AG04450 (cell line): ENCODE data around the gene B3GNT5. TPM values are rescaled to one million over a fixed set of nuclear protein-coding genes. Genes with fewer than 3 reads are reported as not detected.

Experiments
- CTCF ChIA-PET: fragments of 300-600, 350-600 bp; formaldehyde crosslinking; extraction: SDS; loops from one replicate; lab custom pipeline; 2022; ENCODE audit warnings: antibody characterized with exemption, inconsistent platforms; lab: Charles Lee
- POLR2A ChIA-PET: fragments of 350-600 bp; formaldehyde crosslinking; extraction: SDS; loops from one replicate; lab custom pipeline; 2021; ENCODE audit warnings: antibody characterized with exemption, inconsistent platforms; lab: Yijun Ruan, JAX
- DNase-seq: peaks from one replicate; pipeline ENCODE4 v3.0.0-alpha.2; 2011; ENCODE audit warnings: low read depth, low spot score
- H3K27ac ChIP-seq: one replicate; pipeline ENCODE4 v1.5.1; 2012; ENCODE audit warnings: low read depth, low read length, control low read depth
- H3K27me3 ChIP-seq: one replicate; pipeline ENCODE4 v1.6.0; 2012; ENCODE audit warnings: low read length; ENCODE audit not compliant: control insufficient read depth, insufficient read depth
- H3K4me3 ChIP-seq: 2 replicates; pipeline ENCODE4 v1.5.1; 2011; ENCODE audit warnings: mild to moderate bottlenecking, low read depth, low read length, control low read depth
- H3K9me3 ChIP-seq: 2 replicates; pipeline ENCODE4 v1.5.1; 2012; ENCODE audit warnings: low read length; ENCODE audit not compliant: control insufficient read depth, insufficient read depth
- polyA plus RNA-seq: library from polyadenylated mRNA; depleted of rRNA; stranded (reverse); fragments of >200 nt; gene quantifications from 2 replicates; pipeline ENCODE4 v1.2.3, GENCODE V29; 2011
- TF ChIP-seq, protein P1 (sequence below): IDR thresholded peaks from 2 replicates; pipeline ENCODE4 v1.5.1; 2011; ENCODE audit warnings: low read depth, low read length, control low read depth, inconsistent platforms

Gene B3GNT5
- polyA plus RNA-seq, 1 experiment: 2.9 TPM

DNA sequence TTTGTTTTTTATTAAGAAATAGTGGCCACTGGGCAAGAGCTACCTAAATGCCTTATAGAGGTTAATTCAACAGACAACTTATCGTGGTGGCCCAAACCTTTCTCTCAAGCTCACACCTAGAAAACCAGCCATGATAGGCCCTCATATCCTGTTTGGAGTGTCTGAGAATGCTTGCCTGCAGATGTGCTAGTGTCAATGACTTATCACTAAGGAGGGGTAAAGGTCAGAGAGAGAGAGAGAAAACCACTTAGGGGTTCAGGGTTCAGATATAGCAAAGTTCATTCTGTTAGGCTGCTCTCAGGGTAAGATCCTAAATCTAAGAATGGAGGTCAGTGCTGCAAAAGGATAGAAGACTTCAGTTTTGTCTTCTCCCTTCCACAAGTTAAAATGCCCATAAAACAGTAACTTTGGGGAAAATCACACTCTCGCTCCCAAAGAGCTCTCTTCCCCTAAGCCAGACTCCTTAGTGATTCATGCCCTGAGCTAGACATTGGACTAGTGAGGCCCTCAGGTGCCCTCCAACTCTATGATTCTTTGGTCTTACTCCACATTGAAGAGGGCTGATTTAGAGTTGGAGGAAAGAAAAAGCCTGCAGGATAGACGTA, 30.3 kb upstream of the B3GNT5 start:
- no peak for DNase-seq

DNA sequence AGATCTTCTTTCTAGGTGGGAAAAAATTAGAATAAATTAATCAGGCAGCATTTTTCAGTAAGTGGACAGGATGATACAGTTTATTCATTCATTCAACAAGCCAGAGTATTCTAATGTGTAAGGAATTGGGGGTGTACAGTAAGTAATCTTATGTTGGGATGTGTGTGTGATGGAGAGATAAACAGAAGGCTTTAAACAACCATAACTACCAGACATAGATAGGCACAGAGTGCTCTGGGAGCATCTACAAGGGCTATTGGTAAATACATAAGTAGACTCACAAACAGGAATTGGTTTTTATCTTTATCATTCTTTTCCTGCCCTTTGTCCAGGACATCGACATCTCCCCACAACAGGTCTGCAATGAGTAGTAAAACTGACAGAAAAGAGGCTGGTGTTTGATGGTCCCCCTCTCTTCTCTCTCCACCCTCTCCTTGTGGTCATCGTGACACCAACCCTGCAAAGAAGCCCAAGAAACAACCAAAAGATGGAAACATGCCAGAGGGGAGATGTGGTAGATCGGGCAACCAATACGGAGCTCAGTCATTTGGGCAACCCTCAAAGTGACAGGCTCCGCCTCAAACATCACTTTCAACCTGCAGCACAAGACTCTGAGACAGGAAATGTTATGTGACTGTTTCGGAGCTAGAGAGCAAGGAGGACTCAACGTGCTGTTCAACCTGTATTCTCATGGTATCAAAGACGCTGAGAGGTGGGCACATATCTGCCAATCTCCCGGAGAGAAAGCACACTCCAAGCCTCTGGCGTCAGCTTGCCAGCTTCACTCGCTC, 28.7 kb upstream of the B3GNT5 start:
- H3K4me3 ChIP-seq: no peak overlapping the region
- POLR2A ChIA-PET: no interaction called here
- CTCF ChIA-PET: no interaction called here
- peaks cover 7% of the 10 kb centered on the region for H3K27me3 ChIP-seq
- no peaks in the 10 kb centered on the region for H3K9me3 ChIP-seq
- DNase-seq: no peak
- TF ChIP-seq, protein P1, sequence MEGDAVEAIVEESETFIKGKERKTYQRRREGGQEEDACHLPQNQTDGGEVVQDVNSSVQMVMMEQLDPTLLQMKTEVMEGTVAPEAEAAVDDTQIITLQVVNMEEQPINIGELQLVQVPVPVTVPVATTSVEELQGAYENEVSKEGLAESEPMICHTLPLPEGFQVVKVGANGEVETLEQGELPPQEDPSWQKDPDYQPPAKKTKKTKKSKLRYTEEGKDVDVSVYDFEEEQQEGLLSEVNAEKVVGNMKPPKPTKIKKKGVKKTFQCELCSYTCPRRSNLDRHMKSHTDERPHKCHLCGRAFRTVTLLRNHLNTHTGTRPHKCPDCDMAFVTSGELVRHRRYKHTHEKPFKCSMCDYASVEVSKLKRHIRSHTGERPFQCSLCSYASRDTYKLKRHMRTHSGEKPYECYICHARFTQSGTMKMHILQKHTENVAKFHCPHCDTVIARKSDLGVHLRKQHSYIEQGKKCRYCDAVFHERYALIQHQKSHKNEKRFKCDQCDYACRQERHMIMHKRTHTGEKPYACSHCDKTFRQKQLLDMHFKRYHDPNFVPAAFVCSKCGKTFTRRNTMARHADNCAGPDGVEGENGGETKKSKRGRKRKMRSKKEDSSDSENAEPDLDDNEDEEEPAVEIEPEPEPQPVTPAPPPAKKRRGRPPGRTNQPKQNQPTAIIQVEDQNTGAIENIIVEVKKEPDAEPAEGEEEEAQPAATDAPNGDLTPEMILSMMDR: no peak
- H3K27ac ChIP-seq: no peak overlapping the region

More for the DNA sequence above, 30.3 kb upstream of the B3GNT5 start:
- Histone ChIP-seq H3K27ac (no peak overlapping the region), H3K4me3 (no peak overlapping the region), H3K9me3 (no peaks in the 10 kb centered on the region), H3K27me3 (peaks cover 7% of the 10 kb centered on the region)
- POLR2A ChIA-PET: no interaction called here
- CTCF ChIA-PET: no interaction called here
- TF ChIP-seq, protein P1: no peak

DNA sequence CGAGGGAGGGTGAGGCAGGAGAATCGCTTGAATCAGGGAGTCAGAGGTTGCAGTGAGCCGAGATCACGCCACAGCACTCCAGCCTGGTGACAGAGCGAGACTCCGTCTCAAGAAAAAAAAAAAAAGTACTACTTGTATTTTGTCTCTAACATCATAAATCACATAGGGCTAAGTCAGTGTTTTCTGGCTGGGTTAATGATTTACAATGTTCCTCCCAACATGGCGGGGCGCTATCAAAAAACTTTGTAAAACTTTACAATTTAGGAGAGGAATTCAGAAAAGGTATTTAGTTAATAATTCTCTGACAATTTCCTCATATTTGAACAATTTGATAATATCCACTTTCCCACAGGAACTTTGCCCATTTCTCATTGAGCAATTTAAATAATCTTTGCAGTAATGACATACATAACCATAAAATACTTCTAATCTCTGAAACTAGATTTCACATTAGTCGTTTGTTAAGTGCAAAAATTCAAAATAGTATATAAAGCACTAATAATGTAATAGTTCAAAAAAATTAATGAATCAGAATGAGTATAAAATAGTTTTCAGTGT, 26.6 kb upstream of the B3GNT5 start:
- Histone ChIP-seq H3K4me3 (no peak overlapping the region), H3K27me3 (peaks cover 5% of the 10 kb centered on the region), H3K27ac (no peak overlapping the region), H3K9me3 (no peaks in the 10 kb centered on the region)
- no peak for DNase-seq
- TF ChIP-seq, protein P1: no peak
- ChIA-PET CTCF (no interaction called here), POLR2A (no interaction called here)

DNA sequence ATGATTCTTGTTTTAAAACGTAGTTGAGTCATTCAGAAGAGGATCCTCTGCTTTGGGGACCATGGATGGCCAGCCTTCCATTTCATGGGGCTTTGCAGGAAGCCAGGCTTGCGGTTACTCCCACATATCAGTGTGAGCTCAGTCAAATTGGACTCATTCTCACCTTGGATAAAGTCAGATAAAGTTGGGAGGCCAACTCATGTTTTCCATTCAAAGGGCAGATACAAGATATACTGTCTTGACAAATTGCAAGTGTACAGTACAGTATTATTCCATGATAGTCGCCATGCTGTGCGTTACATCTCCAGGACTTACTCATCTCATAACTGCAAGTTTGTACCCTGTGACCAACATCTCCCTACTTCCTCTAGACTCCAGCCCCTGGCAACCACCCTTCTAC, 25.5 kb upstream of the B3GNT5 start:
- CTCF ChIA-PET: no interaction called here
- DNase-seq: no peak

More for the DNA sequence above, 25.5 kb upstream of the B3GNT5 start:
- POLR2A ChIA-PET: no interaction called here
- no peak overlapping the region for H3K4me3 ChIP-seq
- TF ChIP-seq, protein P1: no peak
- no peak overlapping the region for H3K27ac ChIP-seq
- peaks cover 8% of the 10 kb centered on the region for H3K27me3 ChIP-seq
- no peaks in the 10 kb centered on the region for H3K9me3 ChIP-seq
